NAMALWA (cell line): ENCODE measurements around the gene PRKAG2.

Source experiments
- DNase-seq: peaks from one replicate; pipeline ENCODE4 v3.0.0-alpha.2; 2015; ENCODE audit warnings: low spot score

PRKAG2 gene

DNA sequence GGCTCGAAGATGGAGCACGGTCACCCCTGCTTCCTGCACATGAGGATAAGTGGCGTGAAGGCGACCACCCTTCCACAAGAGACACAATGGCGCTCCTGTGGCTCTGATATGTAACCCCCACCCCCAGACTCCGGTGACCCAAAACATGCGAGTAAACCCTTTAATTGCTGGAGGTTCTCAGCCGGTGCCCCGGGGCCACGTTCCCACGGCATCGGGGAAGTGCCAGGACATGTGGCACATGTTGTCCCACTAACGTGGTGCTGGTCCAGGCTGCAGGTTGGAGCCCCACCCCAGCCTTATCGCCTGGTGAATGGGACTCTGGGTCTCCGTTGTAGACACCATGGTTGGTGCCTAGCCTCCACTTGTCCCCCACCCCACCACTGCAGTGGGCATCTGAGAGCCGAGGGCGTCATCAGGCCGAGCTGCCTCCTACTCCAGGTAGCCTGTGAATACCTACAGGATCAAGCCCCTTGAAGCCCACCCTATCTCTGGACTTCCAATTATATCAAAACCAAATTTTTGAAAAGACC, 132.8 kb downstream of the PRKAG2 start:
- DNase-seq, result no peak

DNA sequence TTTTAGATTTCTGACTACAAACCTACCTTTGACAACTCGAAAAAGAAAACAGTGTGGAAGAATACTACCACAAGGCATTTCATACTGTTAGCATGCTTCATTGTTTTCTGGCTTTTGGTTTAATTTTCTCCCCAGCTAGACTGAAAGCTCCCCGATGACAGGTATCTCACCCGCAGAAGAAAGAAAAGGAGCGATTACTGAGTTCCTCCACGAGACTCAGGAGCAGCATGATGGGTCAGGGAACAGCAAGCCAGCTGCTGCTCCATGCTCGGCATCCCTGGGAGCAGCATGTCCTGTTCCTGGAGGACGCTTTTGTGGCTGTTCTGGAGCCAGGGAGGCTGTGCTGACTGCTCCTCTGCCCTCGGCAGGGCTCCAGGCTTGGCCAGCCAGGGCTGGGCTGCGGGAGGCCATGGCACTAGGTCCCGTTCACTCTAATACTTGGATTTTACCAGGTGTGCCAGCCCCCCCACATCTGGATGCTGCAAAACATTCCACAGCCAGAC, 133.4 kb downstream of the PRKAG2 start:
- DNase-seq, result no peak

DNA sequence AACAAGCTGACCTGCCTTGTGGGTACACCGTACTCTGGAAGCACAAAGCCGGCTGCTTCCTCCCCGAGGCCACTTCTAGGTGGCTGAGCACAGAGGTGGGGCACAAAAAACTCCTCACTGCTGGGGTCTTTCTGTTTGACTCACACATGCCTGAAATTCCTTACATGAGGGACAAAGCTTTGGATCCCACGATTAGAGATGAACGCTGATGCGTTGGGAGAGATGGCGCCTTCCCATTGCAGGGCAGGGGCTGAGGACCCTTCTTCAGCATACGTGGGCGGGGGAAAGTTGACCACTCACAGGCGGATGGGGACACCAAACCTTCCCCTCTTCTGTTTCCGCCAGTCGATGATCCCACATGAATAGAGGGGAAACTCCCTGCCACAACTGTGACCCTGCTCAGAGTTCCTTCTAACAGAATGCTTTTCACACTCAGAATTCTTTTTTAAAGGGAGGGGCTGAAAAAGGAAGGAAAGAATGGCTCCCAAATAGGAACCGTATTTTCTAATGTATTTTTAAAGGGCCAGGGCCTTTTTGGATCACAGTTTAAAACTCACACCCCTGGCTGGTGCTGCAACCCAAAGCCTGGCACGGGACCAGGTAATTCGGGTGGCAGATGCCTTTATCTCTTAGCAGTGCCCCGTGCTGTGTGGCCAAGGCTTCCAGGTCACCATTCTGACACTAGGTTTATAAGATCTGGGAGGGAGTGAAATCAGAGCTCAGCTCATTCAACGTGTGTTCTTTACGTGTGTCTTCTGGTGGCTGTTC, 134.0 kb downstream of the PRKAG2 start:
- DNase-seq, result no peak

DNA sequence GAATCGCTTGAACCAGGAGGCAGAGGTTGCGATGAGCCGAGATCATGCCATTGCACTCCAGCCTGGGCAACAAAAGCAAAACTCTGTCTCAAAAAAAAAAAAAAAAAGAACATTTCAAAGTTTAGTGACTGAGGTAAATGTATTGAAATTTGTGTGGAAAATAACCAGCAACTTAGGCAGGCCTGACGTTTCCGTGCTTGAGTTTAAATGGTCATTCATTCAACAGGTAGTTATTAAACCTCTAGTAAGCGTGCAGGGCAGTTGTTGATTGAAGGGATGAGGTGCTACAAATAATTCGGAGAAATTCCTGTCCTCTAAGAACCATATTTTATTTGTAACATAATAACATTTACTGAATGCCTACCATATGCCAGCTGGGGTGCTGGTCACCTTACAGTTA, 135.3 kb downstream of the PRKAG2 start:
- DNase-seq, result no peak

DNA sequence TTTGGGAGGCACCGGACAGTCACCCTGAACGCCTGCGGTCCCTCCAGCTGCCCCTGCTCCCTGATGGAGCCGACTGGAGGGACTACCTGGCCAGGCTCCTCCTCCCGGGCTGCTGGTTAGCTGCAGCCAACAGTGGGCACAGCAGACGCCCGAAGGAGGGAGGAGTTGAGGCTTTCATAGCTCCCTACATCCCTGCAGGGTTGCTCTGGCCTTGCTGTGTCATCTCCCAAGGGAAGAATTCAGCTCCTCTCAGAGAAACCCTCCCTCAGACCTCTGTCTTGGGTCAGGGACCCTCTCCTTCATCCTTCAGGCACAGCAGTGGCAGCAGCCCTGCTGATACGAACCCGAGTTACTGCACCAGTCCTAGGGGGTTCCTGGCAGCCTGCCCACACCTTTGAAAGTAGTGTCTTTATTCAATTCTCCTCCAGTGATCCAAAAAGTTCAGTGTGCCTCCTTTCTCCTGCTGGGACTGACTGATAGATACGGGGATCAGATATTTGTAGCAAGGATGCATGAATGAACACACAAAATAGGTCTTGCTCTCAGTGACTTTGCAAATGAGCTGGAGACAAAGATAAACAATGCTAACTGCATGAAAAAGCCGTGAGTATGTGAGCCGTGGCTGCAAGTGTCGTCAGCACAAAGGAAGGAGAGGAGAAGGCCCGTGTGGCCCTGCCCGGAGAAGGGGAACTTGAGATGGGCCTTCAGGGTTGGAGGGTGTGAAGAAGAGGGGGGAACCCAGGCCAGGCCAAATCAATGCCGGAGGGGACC, 136.6 kb downstream of the PRKAG2 start:
- DNase-seq, result no peak

DNA sequence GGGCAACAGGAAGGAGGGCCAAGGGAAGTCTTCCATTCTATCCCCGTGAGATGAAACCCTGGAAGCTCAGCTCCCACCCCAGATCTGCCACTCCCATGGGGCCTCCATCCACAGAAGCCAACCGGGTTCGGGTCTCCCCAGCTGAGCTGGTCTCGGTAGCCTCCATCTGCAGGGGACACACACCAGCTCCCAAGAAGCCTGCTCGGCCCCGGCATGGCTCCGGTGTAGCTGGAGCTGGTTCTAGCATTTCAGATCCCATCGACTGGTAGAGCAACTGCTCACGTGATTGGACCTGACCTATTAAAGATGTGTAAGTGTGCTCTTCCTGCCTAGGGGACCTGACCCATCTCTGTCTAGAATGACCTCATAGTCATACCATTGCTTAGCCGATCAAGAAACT, 138.0 kb downstream of the PRKAG2 start:
- no peak for DNase-seq

DNA sequence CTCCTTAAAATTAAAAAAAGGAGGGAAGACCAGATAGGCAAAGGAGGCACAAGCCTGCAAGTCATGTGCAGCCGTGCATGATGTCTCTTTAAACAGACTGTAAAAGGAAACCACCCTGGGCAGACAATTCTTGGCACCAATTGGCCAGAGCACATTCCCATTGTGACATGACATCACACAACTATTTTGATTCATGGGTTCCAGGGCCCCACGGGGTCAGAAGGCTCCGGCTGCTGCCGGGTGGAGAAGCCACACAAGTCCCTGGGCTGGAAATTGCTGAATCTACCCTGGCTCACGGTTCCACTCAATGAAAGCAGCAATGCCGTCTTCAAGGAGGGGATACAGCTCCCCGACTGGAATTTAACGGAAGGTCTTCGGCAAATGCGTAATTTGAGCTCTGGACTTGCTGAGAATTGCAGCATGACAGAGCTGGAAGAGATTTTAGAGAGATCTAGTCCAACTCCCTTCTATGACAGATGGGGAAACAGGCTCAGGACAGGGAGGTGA, 140.5 kb downstream of the PRKAG2 start:
- no peak for DNase-seq

DNA sequence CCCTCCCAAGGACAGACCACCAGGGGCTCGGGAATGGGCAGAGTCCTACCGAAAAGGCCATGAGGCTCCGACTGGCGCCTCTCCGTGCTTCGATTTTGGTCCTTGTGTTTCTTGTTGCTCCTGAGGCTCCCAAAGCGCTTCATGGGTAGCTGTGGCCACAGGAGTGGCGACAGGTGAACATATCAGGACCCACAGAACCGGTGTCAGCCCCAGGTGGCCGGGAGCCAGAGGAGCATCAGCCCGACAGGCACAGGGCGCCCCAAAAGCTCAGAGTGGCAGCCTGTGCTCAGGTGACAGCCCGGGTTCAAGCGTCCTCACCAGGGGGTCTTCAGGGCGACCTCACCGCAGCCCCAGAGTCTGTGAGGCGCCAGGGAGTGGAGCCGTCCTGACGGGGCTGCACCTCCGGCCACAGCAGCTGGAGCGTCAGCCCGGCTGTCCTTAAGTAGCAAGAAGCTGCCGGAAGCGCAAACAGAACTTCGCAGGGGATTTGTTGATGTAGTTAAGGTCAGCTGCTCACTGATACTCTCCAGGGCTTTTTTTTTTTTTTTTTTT, 141.0 kb downstream of the PRKAG2 start:
- DNase-seq, result no peak

DNA sequence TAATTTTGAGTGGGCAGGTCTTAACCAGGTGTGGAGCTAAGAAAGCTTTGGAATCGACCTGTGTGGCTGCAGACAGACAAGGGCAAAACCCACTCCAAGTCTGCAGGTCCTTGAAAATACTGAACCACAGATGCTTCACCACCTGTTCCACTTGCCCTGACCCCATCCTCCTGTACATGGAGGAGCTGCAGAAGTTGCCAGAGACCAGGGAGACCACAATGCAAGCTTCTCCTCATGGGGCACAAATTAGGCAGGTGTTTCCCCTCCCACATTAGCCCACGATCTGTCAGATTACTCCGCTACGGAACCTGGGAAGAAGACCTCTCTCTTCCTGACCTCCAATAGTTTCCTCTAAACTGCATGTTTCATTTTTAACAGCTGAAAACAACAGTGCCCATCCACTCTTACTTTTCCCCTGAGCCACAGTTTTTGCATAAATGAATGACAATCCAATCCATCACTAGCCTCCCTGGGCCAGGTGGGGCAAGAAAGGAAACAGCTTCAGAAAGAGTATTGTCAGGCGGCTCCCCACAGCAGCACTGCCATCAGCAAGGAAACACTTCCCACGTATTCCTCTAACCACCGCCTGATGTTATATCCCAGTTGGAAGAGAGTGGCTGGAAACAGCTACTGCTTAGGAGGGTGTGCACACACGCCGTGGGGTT, 141.6 kb downstream of the PRKAG2 start:
- DNase-seq, result no peak

DNA sequence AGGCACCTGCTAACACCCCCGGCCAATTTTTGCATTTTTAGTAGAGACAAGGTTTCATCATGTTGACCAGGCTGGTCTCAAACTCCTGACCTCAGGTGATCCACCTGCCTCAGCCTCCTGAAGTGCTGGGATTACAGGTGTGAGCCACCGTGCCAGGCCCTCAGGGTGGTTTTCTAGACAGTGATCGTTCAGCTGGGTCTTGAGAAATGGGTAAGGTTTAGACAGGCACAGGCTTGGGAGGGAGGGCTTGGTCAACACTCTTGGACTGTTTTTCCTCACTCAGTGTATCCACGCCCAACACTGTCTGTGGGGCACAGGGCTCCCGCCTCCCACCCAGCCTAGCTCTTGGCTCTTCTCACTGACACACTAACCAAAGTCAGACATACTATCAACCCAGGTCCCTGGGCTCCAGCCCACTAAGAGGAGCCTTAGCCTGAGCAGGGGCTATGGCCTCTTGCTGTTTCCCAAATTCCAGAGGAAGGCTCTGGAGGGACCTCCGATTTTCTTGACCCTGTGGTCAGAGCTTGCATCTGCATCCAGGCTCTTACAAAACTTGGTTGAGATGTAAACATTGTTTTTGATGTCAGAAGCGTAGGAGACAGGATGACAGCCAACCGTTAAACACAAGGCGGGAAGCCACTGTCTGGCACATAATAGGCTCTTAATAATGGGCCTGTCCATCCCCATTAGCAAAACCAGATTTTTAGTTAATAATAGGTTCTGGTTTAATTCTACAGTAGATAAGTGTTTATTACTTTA, 143.9 kb downstream of the PRKAG2 start:
- DNase-seq, result no peak

DNA sequence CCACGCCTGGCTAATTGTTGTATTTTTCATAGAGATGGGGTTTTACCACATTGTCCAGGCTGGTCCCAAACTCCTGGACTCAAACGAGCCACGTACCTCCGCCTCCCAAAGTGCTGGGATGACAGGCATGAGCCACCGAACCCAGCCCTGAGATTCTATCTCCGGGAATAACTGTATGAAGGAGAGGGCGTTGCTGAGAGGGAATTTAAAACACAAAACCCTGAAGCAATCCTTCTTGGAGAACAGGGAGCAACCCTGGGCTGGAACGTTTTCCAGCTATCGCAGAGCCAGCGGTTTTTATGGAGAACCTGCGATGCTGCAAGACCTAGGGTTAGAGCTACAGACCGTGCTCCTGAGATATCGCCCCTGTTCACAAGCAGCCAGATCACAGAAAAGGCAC, 144.6 kb downstream of the PRKAG2 start:
- DNase-seq, result no peak

DNA sequence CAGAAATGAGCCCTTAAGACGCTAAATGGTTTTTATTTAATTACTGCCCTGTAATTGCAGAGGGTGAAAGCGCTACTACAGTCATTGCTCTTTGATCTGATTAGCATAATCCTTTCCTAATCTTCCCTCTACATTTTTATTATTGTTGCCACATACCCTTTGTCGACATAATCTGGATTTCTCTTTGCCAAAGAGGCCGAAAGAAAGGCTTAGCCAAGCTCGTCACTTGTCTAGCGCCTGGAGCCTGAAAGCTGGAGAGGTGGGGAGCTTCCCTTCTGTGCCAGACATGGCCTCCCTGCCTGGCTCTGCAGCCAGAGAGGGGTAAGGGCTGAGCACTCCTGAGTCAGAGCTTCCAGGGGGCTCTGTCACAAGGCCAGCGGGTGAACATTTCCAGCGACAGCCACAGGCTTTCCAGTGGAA, 145.9 kb downstream of the PRKAG2 start:
- no peak for DNase-seq

DNA sequence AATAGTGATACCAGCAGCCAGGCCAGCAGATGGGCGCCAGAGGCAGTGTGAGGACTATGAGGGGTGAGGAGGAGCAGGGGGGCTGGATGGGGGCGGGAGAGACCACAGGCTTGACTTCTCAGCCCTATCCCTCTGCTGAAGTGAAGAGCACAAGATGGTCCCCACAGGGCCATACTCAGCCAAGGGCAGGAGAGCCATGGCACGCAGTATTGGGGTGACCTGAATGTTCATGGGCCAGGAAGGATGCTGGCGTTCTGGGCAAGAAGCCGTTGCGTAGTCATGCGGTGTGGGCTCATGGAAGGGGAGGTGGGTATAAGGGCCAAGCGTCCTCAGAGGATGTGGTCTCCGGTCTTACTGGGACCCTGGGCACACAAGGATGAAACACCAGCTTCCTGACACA, 146.3 kb downstream of the PRKAG2 start:
- no peak for DNase-seq

DNA sequence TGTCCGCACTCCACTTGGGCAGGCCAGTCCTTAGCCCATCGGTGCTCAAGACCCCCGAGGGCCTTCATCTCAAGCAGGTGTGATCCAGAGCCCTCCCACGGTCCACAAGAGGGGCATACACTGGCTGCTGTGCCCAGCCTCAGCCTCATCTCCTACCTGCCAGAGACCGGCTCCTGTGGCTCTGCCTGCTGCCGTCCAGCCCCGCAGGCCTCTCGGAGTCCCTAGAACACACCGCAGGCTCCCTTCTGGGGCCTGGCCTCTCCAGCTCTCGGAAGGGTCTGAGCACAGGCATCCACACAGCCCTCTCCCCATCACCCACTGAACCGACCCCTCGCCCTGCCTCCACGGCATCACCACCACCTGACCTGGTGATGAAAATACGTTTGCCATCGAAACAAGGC, 147.4 kb downstream of the PRKAG2 start:
- DNase-seq, result no peak

DNA sequence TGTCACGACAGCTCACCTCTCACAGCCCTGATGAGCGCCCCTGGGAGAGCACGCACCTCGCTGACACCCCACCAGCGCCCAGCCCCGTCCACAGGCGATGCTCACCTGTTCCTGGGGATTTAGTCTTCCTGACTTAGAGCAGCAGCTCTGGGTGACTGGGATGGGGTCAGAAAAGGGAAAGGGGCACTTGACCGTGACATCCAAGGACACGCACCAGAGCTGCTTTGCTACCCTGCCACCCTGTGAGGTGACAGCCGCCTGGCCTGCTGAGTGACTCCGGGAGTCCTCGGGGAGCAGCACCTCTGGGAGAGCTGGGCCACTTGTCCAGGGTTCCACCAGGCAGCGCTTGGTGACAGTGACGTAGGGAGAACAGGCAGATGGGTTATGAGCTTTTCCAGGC, 148.2 kb downstream of the PRKAG2 start:
- DNase-seq, result no peak

DNA sequence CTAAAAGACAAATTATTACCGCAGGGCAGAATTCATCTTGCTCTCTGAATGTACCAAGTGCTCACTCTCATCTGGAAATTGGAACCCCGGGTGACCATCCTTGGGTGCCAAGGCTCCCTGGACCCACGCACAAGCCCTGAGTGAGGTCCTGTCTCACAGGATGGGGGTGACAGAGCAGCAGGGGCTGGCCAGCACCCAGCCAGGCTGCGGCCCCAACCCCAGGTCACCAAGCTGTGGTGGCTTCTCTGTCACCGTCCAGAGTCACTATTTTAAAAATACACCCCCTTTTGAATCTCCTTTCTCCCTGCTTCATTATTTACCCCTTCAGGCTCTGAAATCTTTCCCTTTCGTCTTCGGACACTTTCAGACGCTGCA, 148.6 kb downstream of the PRKAG2 start:
- DNase-seq, result no peak

DNA sequence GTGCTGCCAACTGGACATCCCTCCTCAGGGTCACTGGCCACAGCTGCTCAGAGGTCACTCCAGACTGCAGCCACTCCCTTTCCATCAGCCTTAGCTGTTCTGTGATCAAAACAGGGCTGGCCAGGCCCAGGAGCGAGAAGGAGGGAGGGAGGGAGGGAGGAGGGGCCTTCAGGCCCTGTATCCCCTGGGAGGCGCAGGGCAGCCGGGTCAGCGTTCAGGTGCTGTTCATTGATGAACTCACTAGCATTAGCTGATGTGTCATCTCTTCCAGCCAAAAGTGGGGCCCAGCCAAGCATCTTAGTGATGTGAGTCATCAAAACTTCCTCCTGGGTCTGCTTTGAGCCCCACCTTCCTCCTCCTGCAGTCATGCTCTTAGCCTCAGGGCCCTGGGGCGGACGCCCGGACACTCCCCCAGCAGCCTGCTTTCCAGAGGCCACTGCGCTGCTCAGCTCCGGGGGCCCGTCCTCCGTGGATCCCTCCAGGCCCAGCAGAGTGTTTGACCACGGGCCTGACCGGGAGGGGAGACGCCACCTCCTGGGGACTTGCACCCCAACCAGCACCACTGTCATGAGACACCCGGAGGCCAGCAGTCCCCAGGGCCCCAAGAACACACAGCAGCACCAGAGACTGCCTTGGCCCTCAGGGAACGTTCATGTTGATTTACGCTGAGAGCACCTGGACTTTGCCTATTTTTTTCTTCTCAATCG, 149.2 kb downstream of the PRKAG2 start:
- DNase-seq, result no peak

DNA sequence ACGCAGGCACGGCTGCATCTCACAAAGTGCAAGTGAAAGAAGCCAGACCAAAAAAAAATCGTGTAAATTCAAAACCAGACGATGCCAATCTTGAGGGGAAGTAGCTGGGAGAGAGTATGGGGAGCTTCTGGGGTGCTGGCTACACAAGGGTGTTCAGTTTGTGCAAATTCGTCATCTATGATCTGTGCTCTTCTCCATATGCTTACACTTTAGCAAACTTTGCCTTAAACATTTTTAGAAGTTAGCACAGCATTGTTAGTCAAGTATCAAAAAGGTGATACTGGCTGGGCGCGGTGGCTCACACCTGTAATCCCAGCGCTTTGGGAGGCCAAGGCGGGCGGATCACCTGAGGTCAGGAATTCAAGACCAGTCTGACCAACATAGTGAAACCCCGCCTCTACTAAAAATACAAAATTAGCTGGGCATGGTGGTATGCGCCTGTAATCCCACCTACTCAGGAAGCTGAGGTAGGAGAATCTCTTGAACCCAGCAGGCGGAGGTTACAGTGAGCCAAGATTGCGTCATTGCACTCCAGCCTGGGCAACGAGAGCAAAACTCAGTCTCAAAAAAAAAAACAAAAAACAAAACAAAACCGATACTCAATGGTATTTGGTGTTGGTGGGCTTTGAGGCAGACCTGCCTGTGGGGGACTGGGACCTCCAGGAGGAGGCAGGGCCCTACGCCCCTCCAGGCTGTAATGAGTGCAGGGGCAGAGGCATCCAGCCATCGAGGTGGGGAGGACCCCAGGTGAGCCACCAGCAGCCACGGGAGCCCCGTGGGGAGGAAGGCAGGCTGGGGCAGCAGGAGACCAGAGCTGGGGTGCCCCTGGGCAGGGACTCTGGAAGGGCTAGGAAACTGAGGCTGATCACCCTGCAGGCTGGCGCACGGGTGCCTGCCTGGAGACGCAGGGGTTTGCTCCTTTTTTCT, 150.0 kb downstream of the PRKAG2 start:
- no peak for DNase-seq

DNA sequence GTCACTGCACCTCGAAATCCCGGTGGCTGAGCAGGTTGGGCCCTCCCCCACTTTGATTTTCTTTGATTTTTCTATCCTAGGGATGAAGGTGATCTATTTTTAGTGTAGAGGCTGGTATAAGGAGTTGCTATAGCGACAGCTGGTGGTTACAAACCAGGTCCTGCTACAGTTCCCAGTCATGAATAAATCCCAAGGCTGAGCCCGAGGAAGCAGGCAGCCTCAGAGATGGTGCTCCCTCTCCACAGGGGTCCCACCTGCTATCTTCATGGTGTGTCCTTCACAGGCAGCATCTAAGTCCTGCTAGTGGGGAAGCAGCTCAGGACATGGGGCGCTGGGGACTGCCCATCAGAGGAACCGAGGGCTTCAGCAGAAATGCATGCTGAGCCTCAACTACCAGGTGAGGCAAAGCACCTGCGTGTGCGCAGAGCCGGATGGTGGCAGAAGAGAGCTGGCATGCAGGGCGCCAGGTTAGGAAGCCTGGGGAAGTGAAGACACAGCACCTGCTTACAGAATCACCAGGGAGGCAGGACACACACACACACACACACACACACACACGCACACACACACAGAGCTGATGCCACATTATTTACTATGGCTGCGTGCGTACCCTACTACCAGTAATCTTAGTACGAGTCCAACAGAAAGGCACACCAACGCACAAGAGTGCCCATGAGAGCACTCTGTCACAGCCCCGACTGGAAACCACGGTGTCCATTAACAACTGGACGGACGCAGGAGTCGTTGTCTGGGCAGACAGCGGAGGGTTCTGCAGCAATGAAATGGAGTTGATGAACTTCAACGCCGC, 150.9 kb downstream of the PRKAG2 start:
- DNase-seq, result no peak
